Uterus (tissue), 2 donors: ENCODE data around the gene KPNA1.

Source experiments
- CTCF ChIP-seq, 4 experiments: fragments of 200-600 bp in 2 of 4; fragments of 450-650 bp in 2 of 4; sonication (generic) in 2 of 4; IDR thresholded peaks; one replicate each; pipeline ENCODE4 v1.5.1; 2016 to 2019; ENCODE audit warnings: antibody characterized with exemption in 4 of 4, mild to moderate bottlenecking in 2 of 4, moderate library complexity in 1 of 4
- POLR2A ChIP-seq, 2 donors: fragments of 450-650 bp; IDR thresholded peaks; one replicate each; pipeline ENCODE4 v1.6.1; 2016; ENCODE audit warnings: antibody characterized with exemption in 2 of 2, mild to moderate bottlenecking in 1 of 2, moderate library complexity in 1 of 2

DNA sequence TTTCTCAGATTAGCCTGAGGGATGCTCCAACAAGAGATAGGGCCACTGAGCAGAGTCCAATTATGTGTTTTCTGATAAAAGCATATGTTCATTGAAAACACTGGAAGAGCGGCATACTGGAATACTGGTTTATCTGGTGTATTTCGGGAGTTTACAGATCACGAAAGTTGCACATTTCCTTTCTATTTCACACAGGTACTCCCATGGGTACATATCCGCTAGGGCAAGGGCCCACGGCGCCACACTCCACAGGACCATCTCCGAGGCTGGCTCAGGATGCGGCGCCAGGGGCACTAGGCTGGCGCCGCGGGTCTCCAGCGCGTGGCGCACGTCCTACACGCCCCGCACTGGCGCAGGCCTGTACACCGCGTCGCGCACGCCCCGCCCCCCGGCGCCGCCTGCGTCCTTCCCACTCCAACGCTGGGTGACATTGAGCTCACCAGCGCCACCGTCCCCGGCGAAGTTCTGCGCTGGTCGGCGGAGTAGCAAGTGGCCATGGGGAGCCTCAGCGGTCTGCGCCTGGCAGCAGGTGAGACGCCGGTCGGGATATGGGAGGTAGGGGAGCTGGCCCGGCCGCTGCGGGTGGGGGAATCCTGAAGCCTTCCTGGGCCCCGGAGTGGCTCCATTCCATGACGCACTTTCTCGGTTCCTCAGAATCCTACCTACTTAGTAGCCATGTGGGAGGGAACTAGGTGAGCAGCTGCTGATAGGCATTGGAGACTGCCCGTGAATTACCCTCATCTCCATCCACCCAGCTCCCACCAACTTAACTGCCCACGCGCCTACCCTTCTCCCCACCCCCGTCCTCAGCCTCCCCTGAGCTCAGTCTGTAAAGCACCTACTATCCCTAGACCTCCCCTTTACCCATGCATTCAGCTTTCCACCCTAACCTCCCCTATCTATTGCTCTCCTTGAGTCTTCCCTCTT, 130.7 kb downstream of the KPNA1 start, which contains the start of gene FAM162A:
- TF ChIP-seq CTCF (IDR thresholded peaks at IDR 0.05) (peak; percentile 54 to 69 (median 63)), POLR2A (IDR thresholded peaks at IDR 0.05) (peak; percentile 93 to 96)
